Activated naive CD4-positive, alpha-beta T cell treated with anti-CD3 and anti-CD28 coated beads for 36 hours (primary cell): ENCODE measurements around the gene EVI2B. TPM values are rescaled to one million over a fixed set of nuclear protein-coding genes. Genes with fewer than 3 reads are reported as not detected.
A peak's percentile ranks its signal among the peaks of the same experiment; 100 is the strongest.
"Not testable (repeated sequence)": the region's sequence is repeated elsewhere in the genome, so short reads cannot be mapped to it uniquely, and the experiment has no call there.

Experiments
- CTCF ChIA-PET: fragments of 350-600 bp; sonication (Branson Sonifier 250); formaldehyde crosslinking; loops from one replicate; lab custom pipeline; 2021; ENCODE audit warnings: antibody characterized with exemption; lab: Charles Lee
- DNase-seq: peaks from one replicate; pipeline ENCODE4 v3.0.0-alpha.2; 2020
- H3K27ac Mint-ChIP-seq: one replicate; pipeline ENCODE4 v1.8.0; 2021; ENCODE audit warnings: mild to moderate bottlenecking, mixed read lengths
- H3K27me3 Mint-ChIP-seq: one replicate; pipeline ENCODE4 v1.8.0; 2021; ENCODE audit warnings: low read depth, mixed read lengths
- H3K36me3 Mint-ChIP-seq: one replicate; pipeline ENCODE4 v1.8.0; 2021; ENCODE audit warnings: low read depth, mixed read lengths
- H3K4me1 Mint-ChIP-seq: one replicate; pipeline ENCODE4 v1.8.0; 2021; ENCODE audit warnings: low read depth, mixed read lengths
- H3K4me3 Mint-ChIP-seq: one replicate; pipeline ENCODE4 v1.8.0; 2021; ENCODE audit warnings: mild to moderate bottlenecking, moderate library complexity, mixed read lengths
- H3K9me3 Mint-ChIP-seq: one replicate; pipeline ENCODE4 v1.8.0; 2021; ENCODE audit warnings: mixed read lengths
- intact Hi-C: fragments of 100-400 bp; cut with micrococcal nuclease; formaldehyde crosslinking; loops from one replicate; pipeline ENCODE4 v1.15.1; 2023
- total RNA-seq, 2 experiments: library from RNA; stranded (reverse); gene quantifications; one replicate each; pipeline ENCODE4 v1.2.3, GENCODE V29; 2021

The EVI2B gene, protein sequence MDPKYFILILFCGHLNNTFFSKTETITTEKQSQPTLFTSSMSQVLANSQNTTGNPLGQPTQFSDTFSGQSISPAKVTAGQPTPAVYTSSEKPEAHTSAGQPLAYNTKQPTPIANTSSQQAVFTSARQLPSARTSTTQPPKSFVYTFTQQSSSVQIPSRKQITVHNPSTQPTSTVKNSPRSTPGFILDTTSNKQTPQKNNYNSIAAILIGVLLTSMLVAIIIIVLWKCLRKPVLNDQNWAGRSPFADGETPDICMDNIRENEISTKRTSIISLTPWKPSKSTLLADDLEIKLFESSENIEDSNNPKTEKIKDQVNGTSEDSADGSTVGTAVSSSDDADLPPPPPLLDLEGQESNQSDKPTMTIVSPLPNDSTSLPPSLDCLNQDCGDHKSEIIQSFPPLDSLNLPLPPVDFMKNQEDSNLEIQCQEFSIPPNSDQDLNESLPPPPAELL
- 10 to 100 TPM in 1 of 2 experiments, 1 to 10 TPM in 1; 9.9 to 11.4 TPM for total RNA-seq

DNA sequence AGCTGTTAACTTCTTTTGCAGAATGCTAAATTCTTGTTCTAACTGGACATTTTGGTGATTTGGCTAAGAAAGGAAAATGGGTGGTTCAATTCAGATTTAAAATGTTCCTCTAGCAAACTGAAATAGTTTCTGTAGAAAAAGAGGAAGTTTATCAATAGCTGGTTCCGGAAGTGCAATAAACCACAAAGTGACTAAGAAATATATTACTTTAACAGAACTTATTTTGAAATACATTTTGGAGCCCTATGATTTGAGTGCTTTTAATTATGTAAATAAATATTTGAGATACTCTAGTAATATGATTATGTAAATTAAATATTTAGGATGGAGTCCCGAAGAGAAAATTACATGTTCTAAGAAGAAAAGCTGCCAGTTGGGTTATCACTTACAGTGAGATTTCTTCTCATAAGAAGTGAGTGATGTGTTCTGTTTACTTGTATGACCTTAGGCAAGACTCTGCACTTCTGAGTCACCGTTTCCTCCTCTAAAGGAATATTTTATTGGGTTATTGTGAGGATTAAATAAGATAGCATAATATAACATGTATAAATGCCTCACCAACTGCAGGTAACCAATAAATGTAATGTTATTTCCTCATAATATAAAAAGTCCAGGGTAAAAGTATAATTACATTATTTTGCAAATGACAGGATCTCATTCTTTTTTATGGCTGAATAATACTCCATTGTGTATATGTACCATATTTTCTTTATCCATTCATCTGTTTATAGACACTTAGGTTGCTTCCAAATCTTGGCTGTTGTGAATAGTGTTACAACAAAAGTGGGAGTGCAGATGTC, at the start of gene EVI2B:
Gene EVI2B, minus strand, starts transcription at position 73 of the 800 bp plus-strand sequence. CDS start 8,445 bp downstream, outside the sequence.
- intact Hi-C loops: loop anchor here (1.0 kb wide), 1 partner anchor 59 kb away; no protein-coding TSS in a partner anchor
- Mint-ChIP-seq H3K27ac (peak within 1 kb of the TSS; percentile 96), H3K4me3 (peak within 1 kb of the TSS; percentile 82), H3K4me1 (peaks cover 46% of the 10 kb centered on the region), H3K27me3 (no peaks in the 10 kb centered on the region), H3K36me3 (peaks cover 14% of the 10 kb centered on the region), H3K9me3 (no peaks in the 10 kb centered on the region)
- DNase-seq: peak; percentile 18
- CTCF ChIA-PET: no interaction called here

DNA sequence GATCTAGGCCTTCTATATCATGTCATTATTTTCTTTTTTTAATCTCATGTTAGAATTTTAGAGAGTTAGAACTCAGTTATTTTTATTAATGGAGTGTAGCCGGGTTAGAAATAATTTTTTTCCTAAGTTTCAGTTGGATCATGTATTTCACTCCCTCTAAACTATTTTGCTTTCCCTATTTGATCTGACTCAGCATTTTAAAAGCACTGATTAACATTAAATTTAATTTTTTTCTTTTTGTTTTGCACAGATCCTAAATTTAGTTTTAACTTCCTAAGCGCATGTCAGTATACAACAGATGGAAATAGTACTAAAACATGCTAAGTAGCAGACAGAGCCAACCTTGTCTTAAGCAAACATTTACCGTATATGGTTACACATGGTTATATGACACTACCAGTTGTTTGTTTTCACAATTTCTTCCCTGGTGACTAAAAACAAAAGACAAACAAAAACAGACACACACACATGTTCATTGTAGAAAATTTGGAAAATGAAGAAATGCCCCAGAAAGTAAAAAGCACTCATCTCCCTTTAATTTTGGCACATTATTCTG, 44.1 kb upstream of the EVI2B start:
- Mint-ChIP-seq H3K4me3 (no peak overlapping the region), H3K4me1 (no peaks in the 10 kb centered on the region)

DNA sequence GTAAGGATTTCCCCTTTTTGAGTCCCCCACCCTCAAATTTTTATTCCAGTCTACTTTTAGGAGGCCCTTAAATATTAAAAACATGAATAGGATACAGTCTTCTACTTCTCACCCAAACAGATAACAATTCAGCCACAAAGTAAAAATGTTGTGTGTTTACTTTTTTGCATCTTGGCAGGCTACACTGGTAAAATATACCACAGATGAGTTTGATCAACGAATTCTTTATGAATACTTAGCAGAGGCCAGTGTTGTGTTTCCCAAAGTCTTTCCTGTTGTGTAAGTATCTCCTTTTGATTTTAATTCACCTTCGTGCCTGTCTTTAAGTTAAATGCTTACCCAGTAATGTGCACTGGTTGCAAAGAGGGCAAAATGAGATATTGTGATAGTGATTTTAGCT, 43.2 kb upstream of the EVI2B start:
- DNase-seq: no peak
- Mint-ChIP-seq H3K4me3 (no peak overlapping the region), H3K27ac (no peak overlapping the region), H3K9me3 (no peaks in the 10 kb centered on the region), H3K27me3 (no peaks in the 10 kb centered on the region), H3K36me3 (peaks cover 24% of the 10 kb centered on the region), H3K4me1 (no peaks in the 10 kb centered on the region)
- CTCF ChIA-PET: no interaction called here
- intact Hi-C loops: no loop called here

More for the DNA sequence above, 44.1 kb upstream of the EVI2B start:
- intact Hi-C loops: no loop called here
- Mint-ChIP-seq H3K27ac (no peak overlapping the region), H3K9me3 (no peaks in the 10 kb centered on the region), H3K36me3 (peaks cover 23% of the 10 kb centered on the region), H3K27me3 (no peaks in the 10 kb centered on the region)
- no peak for DNase-seq
- CTCF ChIA-PET: no interaction called here

DNA sequence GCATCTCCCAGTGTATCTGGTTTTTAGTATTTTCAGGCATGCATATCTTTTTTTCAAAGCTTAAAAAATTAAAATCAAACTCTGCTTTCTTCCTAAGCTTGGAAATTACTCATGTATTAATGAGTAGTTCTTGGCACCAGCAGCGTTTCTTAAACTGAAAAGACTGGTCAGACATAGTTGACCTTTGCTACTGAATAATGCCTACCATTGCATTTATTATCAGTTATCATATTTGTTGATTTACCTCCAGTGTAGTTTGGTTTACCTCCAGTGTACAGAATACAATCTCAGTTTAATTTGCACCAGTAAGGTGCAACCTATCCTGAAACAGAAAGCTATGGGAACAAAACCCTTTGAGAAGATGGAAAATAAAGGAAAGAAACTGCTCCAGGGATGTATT, 42.1 kb upstream of the EVI2B start:
- no peaks in the 10 kb centered on the region for H3K9me3 Mint-ChIP-seq
- H3K27me3 Mint-ChIP-seq: no peaks in the 10 kb centered on the region
- H3K4me1 Mint-ChIP-seq: no peaks in the 10 kb centered on the region
- intact Hi-C loops: no loop called here
- CTCF ChIA-PET: interaction anchor here (0.6 kb wide), 2 partner anchors 28 to 1281 kb away, joined by 3 read pairs; no protein-coding TSS in a partner anchor
- DNase-seq: no peak
- H3K36me3 Mint-ChIP-seq: peaks cover 21% of the 10 kb centered on the region
- no peak overlapping the region for H3K4me3 Mint-ChIP-seq
- no peak overlapping the region for H3K27ac Mint-ChIP-seq

DNA sequence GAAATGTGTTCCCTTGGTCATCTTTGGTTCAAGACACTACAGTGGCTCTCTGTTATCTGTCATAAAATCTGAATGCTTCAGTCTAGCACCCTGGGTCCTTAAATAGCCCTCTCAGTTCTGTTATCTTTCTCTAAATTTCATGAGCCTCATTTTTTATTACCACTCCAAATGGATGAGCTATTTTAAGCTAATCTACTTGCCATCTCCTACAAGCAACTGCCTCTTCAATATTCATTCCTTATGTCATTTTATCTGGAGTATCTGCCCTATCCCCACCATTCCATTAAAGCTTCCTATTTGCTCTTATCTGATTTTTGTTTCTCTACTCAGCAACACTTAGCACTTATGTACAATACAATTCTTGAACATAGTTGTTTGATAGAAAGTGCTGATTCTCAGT, 35.6 kb upstream of the EVI2B start:
- CTCF ChIA-PET: no interaction called here
- Mint-ChIP-seq H3K9me3 (no peaks in the 10 kb centered on the region), H3K4me1 (no peaks in the 10 kb centered on the region), H3K27me3 (no peaks in the 10 kb centered on the region), H3K36me3 (peaks cover 13% of the 10 kb centered on the region), H3K27ac (no peak overlapping the region), H3K4me3 (no peak overlapping the region)
- intact Hi-C loops: no loop called here
- no peak for DNase-seq

DNA sequence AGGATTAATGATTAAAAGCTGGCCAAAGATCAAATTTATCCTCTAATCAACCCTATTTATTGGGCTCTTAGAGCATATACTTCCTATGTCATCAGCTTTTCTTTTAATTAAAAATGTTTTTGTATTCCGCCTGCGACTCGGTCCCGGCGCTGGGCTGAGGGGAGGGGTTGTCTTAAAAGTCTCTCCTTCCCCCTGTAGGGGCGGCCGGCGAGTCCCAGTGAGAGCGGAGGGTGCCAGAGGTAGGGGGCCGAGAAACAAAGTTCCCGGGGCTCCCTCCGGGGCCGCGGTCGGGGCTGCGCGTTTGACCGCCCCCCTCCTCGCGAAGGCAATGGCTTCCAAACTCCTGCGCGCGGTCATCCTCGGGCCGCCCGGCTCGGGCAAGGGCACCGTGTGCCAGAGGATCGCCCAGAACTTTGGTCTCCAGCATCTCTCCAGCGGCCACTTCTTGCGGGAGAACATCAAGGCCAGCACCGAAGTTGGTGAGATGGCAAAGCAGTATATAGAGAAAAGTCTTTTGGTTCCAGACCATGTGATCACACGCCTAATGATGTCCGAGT, 31.4 kb upstream of the EVI2B start:
- H3K36me3 Mint-ChIP-seq: not testable (repeated sequence)

DNA sequence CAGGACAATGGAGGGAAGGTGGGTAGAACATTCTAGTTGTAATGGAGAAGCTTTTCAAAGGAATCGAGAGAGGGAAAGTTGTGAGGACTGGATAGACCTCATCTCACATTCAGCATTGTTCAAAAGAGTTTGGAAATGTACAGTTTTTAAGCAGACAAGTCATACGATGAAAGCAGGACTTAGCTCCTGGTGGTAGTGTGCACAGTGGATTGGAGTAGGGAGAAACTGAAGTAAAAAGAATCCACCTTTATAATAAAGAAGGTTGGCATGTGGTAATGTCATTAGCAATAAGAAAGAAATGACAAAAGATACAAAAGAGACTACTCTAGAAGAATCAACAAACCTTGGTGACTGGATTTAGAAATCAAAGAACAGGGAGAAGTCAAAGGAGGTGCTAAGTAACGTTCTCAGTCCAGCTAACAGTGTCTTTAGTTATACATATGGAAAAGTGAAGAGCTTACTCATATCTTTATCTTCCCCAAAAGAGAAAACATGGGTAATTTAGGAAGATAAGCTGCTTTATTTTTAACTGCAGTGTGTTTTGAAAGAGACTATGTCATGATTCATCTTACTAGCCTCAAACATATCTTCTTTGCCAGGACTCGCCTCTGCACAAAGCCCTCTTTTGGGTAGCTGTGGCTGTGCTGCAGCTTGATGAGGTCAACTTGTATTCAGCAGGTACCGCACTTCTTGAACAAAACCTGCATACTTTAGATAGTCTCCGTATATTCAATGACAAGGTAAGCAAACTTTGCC, 26.2 kb upstream of the EVI2B start:
- no peak for DNase-seq
- Mint-ChIP-seq H3K9me3 (no peaks in the 10 kb centered on the region), H3K36me3 (peaks cover 6% of the 10 kb centered on the region), H3K4me3 (no peak overlapping the region), H3K27me3 (no peaks in the 10 kb centered on the region), H3K27ac (no peak overlapping the region), H3K4me1 (no peaks in the 10 kb centered on the region)
- intact Hi-C loops: no loop called here
- CTCF ChIA-PET: interaction anchor here (0.7 to 2.1 kb wide), 4 partner anchors 31 to 466 kb away, joined by 3 to 7 read pairs (median 4); no protein-coding TSS in a partner anchor

More for the DNA sequence above, 31.4 kb upstream of the EVI2B start:
- H3K27ac Mint-ChIP-seq, CTCF ChIA-PET, H3K4me1 Mint-ChIP-seq, H3K27me3 Mint-ChIP-seq, intact Hi-C loops, H3K9me3 Mint-ChIP-seq, H3K4me3 Mint-ChIP-seq, DNase-seq: not testable (repeated sequence)

DNA sequence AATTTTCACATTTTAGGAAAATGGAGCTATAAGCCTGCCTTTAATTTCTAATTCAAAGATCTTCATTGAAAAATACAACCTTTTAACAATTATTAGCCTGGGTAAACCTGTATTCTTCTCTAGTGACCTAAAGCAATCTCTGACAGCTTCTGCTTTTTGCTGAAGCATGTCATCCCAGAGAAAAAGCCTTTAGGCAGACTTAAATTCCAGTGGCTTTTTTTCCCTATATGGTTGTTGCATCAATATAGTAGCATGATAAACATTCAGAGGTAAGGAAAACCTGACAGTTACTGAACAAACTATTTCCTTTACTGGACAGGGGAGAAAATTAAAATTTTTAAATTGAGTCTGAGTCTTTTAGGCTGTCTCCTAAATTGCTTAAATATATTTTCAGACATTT, 15.4 kb upstream of the EVI2B start:
- no peak overlapping the region for H3K4me3 Mint-ChIP-seq
- H3K9me3 Mint-ChIP-seq: no peaks in the 10 kb centered on the region
- no peaks in the 10 kb centered on the region for H3K27me3 Mint-ChIP-seq
- peaks cover 27% of the 10 kb centered on the region for H3K4me1 Mint-ChIP-seq
- no peak for DNase-seq
- no peak overlapping the region for H3K27ac Mint-ChIP-seq
- H3K36me3 Mint-ChIP-seq: peaks cover 17% of the 10 kb centered on the region
- intact Hi-C loops: loop anchor here (10.0 kb wide), 1 partner anchor 1214 kb away; the partner anchor contains the start of gene NSRP1
- CTCF ChIA-PET: no interaction called here

DNA sequence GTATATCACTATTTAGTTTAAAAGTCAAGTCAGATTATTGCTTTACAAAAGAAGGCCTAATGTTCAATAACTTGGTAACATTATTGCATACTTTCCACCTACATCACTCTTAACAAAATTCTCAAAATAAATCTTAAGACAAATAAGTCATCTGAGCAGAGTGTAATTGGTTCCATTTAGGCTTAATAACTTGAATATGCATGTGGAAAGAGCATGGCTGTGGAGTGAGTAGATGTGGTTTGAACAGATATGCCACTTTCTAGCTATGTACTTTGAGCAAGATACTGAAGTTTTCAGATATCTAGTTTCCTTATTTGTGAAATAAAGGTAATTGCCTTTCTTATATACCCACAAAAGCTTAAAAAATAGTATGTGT, 14.3 kb upstream of the EVI2B start:
- Mint-ChIP-seq H3K27me3 (no peaks in the 10 kb centered on the region), H3K36me3 (peaks cover 16% of the 10 kb centered on the region), H3K9me3 (no peaks in the 10 kb centered on the region), H3K4me3 (no peak overlapping the region), H3K4me1 (peaks cover 30% of the 10 kb centered on the region), H3K27ac (no peak overlapping the region)
- CTCF ChIA-PET: no interaction called here
- intact Hi-C loops: loop anchor here (10.0 kb wide), 1 partner anchor 1213 kb away; the partner anchor contains the start of gene NSRP1
- DNase-seq: no peak

DNA sequence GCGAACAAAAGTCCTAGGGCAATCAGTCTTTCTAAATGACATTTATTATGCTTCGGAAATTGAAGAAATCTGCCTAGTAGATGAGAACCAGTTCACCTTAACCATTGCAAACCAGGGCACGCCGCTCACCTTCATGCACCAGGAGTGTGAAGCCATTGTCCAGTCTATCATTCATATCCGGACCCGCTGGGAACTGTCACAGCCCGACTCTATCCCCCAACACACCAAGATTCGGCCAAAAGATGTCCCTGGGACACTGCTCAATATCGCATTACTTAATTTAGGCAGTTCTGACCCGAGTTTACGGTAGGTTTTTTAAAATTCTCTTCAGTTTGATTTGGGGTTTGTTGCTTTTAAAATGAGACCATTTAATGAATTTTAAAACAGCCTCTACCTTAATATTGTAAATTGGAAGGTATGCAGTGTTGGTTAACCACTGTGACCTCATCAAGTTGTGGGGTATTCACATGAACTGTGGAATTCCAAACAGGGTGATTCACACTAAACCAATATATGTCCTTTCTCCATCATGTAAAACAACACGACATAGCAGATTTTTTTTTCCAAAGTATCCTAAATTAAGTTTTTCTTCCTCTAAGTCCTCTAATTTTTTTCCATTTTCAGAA, 13.8 kb upstream of the EVI2B start:
- Mint-ChIP-seq H3K4me1 (peaks cover 33% of the 10 kb centered on the region), H3K36me3 (peaks cover 16% of the 10 kb centered on the region), H3K4me3 (no peak overlapping the region), H3K27me3 (no peaks in the 10 kb centered on the region), H3K9me3 (no peaks in the 10 kb centered on the region), H3K27ac (no peak overlapping the region)
- intact Hi-C loops: loop anchor here (10.0 kb wide), 1 partner anchor 1213 kb away; the partner anchor contains the start of gene NSRP1
- CTCF ChIA-PET: no interaction called here
- DNase-seq: no peak

DNA sequence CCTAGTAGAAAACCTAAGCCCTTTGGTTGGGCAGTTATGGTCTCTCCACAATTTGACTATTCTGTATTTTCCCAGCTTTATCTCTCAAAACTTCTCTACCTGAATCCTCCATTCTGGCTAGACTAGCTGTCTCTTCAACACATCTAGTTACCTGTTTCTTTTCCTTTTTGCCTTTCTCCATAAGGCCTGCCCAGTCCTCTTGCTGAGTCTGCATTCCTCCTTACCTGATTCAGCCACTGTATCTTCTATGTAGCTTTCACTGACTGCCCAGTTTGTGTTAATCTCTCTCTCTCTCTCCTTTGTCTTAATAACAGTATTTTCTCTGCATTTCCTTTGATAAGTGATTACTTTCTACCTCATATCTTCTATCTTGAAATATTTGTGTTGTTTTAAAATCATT, 9.7 kb upstream of the EVI2B start:
- intact Hi-C loops: loop anchor here (5.0 to 10.0 kb wide), 4 partner anchors 231 to 1209 kb away; partner anchors contain the start of genes NF1 and NSRP1
- Mint-ChIP-seq H3K27me3 (no peaks in the 10 kb centered on the region), H3K36me3 (peaks cover 19% of the 10 kb centered on the region), H3K9me3 (no peaks in the 10 kb centered on the region), H3K27ac (no peak overlapping the region), H3K4me1 (peaks cover 24% of the 10 kb centered on the region), H3K4me3 (no peak overlapping the region)
- CTCF ChIA-PET: no interaction called here
- DNase-seq: no peak
